ENCODE results near the gene TPK1. TPM values are rescaled to one million over a fixed set of nuclear protein-coding genes. Genes with fewer than 3 reads are reported as not detected.

Gene TPK1
- total RNA-seq, 6 experiments from 2014 or later = 3.1 to 6.7 (median 4.3) TPM

- no peaks in the 10 kb centered on the region for H3K36me3 ChIP-seq
- no peaks in the 10 kb centered on the region for H3K27me3 ChIP-seq
- DNase-seq = no peak
- TF ChIP-seq POLR2A (IDR thresholded peaks at IDR 0.05) (no peak), CTCF (IDR thresholded peaks at IDR 0.05) (no peak)
- H3K4me1 ChIP-seq = no peaks in the 10 kb centered on the region
- H3K27ac ChIP-seq = no peak overlapping the region
- H3K4me3 ChIP-seq = no peak overlapping the region
- intact Hi-C loops (cut with DNase I) = no loop called here
- H3K9me3 ChIP-seq = no peaks in the 10 kb centered on the region
- WGBS (ENCODE audit: insufficient coverage, low coverage, low lambda C conversion rate, missing lambda C conversion rate) = 67% methylated on average over 4 of the region's 4 CpGs
- ATAC-seq = no peak
Observed at GRCh38 chr7:144488977-144489376, 346.9 kb downstream of the TPK1 start.

- intact Hi-C loops (cut with DNase I) = no loop called here
- 30% methylated on average over 3 of the region's 3 CpGs for WGBS (ENCODE audit: insufficient coverage, low coverage, low lambda C conversion rate, missing lambda C conversion rate)
- TF ChIP-seq POLR2A (IDR thresholded peaks at IDR 0.05) = no peak
- TF ChIP-seq CTCF (IDR thresholded peaks at IDR 0.05) = no peak
Observed at GRCh38 chr7:144487901-144488300, 348.0 kb downstream of the TPK1 start.

GRCh38 chr7:144484445-144484844, 351.4 kb downstream of the TPK1 start:
- TF ChIP-seq POLR2A (IDR thresholded peaks at IDR 0.05) = no peak
- no peak for TF ChIP-seq CTCF (IDR thresholded peaks at IDR 0.05)
- H3K9me3 ChIP-seq = no peaks in the 10 kb centered on the region
- no peaks in the 10 kb centered on the region for H3K27me3 ChIP-seq
- no peak overlapping the region for H3K4me3 ChIP-seq
- intact Hi-C loops (cut with DNase I) = no loop called here
- ATAC-seq = no peak
- no peak overlapping the region for H3K27ac ChIP-seq
- no peak for DNase-seq
- H3K4me1 ChIP-seq = no peaks in the 10 kb centered on the region
- no peaks in the 10 kb centered on the region for H3K36me3 ChIP-seq
- 70% methylated on average over 2 of the region's 2 CpGs for WGBS (ENCODE audit: insufficient coverage, low coverage, low lambda C conversion rate, missing lambda C conversion rate)

More at GRCh38 chr7:144487901-144488300, 348.0 kb downstream of the TPK1 start:
- Histone ChIP-seq H3K4me3 (no peak overlapping the region), H3K9me3 (no peaks in the 10 kb centered on the region), H3K27ac (no peak overlapping the region), H3K27me3 (no peaks in the 10 kb centered on the region), H3K36me3 (no peaks in the 10 kb centered on the region), H3K4me1 (no peaks in the 10 kb centered on the region)
- ATAC-seq = no peak
- no peak for DNase-seq

- no peaks in the 10 kb centered on the region for H3K9me3 ChIP-seq
- H3K36me3 ChIP-seq = no peaks in the 10 kb centered on the region
- no peak overlapping the region for H3K27ac ChIP-seq
- no peaks in the 10 kb centered on the region for H3K27me3 ChIP-seq
- 47% methylated on average over 1 of the region's 1 CpG for WGBS (ENCODE audit: insufficient coverage, low coverage, low lambda C conversion rate, missing lambda C conversion rate)
- ATAC-seq = no peak
- no peaks in the 10 kb centered on the region for H3K4me1 ChIP-seq
- TF ChIP-seq CTCF (IDR thresholded peaks at IDR 0.05) (no peak), POLR2A (IDR thresholded peaks at IDR 0.05) (no peak)
- no peak for DNase-seq
- no peak overlapping the region for H3K4me3 ChIP-seq
- intact Hi-C loops (cut with DNase I) = no loop called here
Observed at GRCh38 chr7:144483189-144483588, 352.7 kb downstream of the TPK1 start.

GRCh38 chr7:144481833-144482232, 354.0 kb downstream of the TPK1 start:
- 52% methylated on average over 3 of the region's 3 CpGs for WGBS (ENCODE audit: insufficient coverage, low coverage, low lambda C conversion rate, missing lambda C conversion rate)
- H3K4me1 ChIP-seq = no peaks in the 10 kb centered on the region
- intact Hi-C loops (cut with DNase I) = no loop called here
- no peaks in the 10 kb centered on the region for H3K36me3 ChIP-seq
- DNase-seq (no peak), ATAC-seq (no peak)
- no peak overlapping the region for H3K27ac ChIP-seq
- H3K9me3 ChIP-seq = no peaks in the 10 kb centered on the region
- no peak overlapping the region for H3K4me3 ChIP-seq
- no peaks in the 10 kb centered on the region for H3K27me3 ChIP-seq
- no peak for TF ChIP-seq POLR2A (IDR thresholded peaks at IDR 0.05)
- TF ChIP-seq CTCF (IDR thresholded peaks at IDR 0.05) = no peak

All from right lobe of liver (tissue), 6 donors.